Measurements from ENCODE around the gene SLC2A3.
"Not testable (repeated sequence)": the region's sequence is repeated elsewhere in the genome, so short reads cannot be mapped to it uniquely, and the experiment has no call there.

SLC2A3 gene

DNA sequence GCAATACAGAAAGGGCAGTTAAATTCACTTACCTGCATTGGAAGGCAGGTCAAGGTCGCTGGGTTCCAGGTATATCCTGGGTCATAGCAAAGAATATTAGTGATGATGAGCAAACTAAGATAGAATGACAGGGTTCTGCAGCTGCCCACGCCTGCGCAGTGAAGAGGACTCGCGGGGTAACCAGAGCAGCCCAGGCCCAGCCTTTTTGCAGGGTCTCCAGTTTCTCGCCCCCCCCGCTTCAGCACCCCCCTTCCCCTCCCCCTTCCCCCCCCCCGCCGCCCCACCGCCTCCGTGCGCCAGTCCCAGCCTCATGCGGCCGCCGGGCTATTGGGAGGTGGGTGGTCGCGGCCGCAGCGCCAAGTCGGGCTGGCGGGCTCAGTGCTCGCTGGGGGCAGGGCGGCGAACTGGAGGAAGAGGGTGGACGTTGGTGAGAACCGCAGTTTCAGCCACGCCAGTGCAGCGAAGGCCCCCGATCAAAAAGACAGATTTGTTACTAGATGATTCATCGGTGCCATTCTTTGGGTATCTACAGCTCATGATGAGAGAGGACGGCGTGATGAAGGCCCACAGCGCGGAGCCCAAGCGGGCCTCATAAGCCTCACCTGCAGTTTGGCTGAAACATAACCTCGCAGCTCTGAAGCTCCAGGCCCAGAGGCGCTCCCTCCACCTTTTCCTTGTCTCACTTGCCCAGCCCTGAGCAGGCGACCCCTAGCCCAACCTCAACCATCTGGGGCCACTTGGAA lies 20.2 kb downstream of the SLC2A3 start:
- DNase-seq (ENCODE audit: low spot score) = no peak

DNA sequence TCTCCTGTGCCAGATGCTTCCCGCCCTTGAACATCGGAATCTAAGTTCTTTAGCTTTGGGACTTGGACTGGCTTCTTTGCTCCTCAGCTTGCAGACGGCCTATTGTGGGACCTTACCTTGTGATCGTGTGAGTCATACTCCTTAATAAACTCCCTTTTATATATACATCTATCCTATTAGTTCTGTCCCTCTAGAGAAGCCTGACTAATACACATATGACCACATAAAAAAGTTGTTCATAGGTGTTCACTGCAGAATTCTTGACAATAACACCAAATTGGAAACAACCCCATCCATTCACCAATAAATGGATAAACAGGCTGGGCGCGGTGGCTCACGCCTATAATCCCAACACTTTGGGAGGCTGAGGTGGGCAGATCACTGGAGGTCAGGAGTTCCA lies 25.9 kb downstream of the SLC2A3 start:
- DNase-seq (ENCODE audit: low spot score) = not testable (repeated sequence)

DNA sequence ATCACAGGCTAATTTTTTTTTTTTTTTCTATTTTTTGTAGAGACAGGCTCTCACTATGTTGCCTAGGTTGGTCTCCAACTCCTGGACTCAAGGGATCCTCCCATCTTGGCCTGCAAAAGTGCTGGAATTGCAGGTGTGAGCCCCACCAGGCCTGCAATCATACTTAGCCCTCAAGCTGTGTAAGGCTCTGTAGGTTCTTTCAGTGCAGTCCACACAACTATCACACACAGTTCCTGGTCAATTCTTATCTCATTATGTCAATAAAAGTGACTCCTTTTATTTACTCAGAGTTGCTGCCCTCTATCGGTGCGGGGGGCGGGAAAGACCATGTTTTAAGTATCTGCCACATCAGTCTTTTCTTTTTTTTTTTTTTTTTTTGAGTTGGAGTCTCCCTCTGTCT lies 29.0 kb downstream of the SLC2A3 start:
- DNase-seq (ENCODE audit: low spot score) = no peak

DNA sequence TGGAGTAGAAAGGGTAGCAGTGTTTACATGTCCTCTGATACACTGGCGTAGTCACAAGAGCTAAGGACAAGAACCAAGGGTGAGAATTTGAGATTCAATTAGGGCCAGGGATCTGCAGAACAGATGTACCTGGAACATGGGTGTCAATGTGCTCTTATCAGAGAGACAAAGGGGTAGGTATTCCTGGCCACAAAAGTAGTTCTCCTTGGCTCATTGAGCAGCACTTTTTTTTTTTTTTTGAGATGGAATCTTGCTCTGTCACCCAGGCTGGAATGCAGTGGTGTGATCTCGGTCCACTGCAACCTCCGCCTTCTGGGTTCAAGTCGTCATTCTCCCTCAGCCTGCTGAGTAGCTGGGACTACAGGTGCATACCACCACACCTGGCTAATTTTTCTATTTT lies 29.7 kb downstream of the SLC2A3 start:
- not testable (repeated sequence) for DNase-seq (ENCODE audit: low spot score)

DNA sequence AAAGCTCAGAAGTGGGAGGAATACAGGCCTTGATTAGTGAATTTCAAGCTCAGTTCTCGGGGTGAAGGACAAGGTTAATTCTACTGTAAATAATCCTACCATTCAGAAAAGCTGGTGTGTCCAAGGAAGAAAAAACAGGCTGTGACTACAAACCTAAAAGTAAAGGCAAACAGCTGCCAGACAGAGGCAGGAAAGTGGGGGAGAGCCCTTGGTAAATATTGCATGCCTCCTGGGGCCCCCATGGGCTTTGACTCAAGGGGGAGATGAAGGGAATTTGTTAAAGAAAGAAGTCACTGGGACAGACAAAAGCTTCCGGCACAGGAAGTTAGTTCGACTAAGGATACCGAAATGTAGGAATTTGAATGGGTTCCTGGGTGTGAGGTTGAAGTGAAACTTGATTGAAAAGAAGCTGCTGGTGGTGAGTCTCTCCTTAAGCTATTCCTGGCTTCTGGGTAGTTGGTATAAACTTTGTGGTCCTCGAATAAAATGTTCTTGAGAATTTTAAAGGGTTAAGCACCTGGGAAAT lies 30.3 kb downstream of the SLC2A3 start:
- not testable (repeated sequence) for DNase-seq (ENCODE audit: low spot score)

DNA sequence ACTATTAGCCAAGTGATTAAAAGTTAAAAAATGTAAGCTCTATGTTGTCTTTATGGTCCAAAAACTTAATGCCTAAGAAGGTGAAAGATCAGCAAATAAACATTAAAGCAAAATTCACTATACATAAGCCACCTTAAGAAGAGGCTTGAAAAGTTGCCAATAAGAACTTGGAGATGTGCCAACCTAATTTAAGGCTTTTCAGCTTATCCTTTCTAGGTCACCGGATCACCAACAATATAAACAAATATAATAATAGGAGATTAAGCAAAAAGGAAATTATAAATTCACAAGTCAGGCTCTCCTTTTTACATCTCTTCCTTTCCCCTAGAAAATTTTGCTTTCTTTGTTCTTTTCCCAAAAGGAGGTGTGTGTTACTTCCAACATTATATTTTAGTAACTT lies 30.9 kb downstream of the SLC2A3 start:
- no peak for DNase-seq (ENCODE audit: low spot score)

DNA sequence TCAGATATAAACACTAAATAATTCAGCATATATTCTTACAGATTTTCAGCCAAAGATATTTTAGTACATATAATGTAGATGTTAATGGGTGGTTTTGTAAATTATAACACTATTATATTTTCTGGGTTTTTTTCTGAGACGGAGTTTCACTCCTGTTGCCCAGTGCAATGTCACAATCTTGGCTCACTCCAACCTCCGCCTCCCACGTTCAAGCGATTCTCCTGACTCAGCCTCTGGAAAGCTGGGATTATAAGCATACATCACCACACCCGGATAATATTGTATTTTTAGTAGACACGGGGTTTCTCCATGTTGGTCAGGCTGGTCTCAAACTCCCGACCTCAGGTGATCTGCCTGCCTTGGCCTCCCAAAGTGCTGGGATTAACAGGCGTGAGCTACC lies 33.6 kb downstream of the SLC2A3 start:
- not testable (repeated sequence) for DNase-seq (ENCODE audit: low spot score)

DNA sequence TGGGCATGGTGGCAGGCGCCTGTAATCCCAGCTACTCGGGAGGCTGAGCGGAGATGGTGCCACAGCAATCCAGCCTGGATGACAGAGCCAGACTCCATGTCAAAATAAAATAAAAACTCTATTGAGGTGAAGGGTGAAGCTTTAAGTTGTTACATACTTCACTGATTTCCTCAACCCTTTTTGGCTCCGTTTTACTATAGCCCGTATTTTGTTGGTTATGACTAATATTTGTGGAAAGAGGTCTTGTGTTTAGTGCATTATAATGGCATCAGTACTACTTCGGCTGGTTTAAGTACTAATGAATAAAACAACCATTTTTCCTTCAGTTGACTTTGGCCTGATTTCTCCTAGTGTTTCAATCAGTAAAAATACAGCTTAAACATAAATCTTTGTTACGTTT lies 36.2 kb downstream of the SLC2A3 start:
- no peak for DNase-seq (ENCODE audit: low spot score)

DNA sequence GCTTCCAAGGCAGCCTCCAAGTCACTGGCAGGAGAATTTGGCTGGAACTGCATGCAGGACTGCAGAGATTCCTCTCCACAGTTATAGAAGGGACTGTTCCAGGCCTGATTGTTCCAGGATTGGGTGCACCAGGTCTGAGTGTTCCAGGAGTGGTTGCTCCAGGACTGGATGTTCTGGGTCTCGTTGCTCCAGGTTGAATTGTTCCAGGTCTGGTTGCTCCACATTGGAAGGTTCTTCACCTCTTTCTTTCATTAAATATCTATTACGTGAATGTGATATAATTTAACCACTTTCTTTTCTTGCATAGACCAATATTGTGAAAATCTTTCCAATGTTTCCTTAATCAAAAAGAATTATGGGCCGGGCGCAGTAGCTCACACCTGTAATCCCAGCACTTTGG lies 39.3 kb downstream of the SLC2A3 start:
- not testable (repeated sequence) for DNase-seq (ENCODE audit: low spot score)

DNA sequence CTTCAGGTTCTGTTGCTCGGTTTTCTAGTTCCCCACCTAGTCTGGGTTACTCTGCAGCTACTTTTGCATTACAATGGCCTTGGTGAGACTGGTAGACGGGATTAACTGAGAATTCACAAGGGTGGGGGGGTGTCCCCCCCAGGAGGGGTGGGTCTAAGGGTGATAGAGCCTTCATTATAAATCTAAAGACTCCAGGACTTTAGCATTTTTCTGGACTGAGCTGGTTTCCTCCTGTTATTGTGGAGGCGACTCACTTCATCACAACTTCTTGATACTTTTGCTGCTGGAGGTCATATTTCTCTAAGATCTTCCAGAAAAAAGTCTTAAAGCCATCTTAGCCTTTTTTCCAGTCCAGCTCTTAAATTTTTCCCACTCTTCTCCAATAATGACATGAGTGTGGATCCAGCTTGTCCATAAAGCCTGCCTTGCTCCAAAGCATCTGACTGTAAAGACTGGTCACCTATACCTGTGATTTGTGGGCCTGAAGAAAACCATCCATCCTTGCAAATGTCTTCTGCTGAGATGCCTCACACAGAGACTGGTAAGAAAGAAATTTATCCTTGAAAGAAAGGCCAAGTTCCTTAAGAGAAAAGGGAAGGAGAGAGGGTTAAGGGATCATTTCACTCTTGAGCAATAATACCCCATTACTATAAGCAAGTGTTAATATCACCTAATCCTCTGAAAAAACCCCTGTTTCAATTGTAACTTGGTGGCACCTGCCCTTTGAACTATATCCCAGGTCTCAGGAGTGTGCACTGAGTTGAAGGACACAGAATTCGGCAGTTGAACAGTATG lies 43.6 kb downstream of the SLC2A3 start:
- DNase-seq (ENCODE audit: low spot score) = no peak

DNA sequence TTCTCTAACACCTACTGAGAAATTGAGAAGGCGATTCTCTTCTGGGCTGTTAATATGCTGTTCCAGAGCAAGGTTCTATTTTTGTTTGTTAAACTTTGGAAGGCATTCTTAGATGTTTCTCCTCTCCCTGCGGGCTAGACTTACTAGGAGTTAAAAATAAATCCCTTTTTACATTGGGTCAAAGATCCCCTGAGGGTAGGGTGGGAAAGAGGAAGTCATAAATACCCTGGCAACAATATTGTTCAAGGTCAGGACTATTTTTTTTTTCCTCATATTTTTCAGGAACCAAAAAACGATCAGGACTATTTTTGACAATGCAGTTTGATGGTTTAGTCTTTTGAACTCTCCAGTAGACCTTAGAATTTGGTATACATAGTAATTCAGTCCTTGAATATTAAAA lies 51.3 kb downstream of the SLC2A3 start:
- DNase-seq (ENCODE audit: low spot score) = no peak

DNA sequence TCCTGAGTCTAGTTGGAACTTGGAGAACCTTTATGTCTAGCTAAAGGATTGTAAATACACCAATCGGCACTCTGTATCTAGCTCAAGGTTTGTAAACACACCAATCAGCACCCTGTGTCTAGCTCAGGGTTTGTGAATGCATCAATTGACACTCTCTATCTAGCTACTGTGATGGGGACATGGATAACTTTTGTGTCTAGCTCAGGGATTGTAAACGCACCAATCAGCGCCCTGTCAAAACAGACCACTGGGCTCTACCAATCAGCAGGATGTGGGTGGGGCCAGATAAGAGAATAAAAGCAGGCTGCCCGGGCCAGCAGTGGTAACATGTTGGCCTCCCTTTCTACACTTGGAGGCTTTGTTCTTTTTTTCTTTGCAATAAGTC lies 54.3 kb downstream of the SLC2A3 start:
- not testable (repeated sequence) for DNase-seq (ENCODE audit: low spot score)

DNA sequence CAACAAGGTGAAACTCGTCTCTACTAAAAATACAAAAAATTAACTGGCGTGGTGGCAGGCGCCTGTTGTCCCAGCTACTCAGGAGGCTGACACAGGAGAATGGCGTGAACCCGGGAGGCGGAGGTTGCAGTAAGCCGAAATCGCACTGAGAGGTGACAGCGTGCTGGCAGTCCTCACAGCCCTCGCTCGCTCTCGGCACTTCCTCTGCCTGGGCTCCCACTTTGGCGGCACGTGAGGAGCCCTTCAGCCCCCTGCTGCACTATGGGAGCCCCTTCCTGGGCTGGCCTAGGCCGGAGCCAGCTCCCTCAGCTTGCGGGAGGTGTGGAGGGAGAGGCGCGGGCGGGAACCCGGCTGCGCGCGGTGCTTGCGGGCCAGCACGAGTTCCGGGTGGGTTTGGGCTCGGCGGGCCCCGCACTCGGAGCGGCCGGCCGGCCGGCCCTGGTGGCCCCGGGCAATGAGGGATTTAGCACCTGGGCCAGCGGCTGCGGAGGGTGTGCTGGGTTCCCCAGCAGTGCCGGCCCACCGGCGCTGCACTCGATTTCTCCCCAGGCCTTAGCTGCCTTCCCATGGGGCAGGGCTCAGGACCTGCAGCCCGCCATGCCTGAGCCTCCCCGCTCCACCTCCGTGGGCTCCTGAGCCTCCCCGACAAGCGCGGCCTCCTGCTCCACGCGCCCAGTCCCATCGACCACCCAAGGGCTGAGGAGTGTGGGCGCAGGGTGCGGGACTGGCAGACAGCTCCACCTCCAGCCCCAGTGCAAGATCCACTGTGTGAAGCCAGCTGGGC lies 54.8 kb downstream of the SLC2A3 start:
- not testable (repeated sequence) for DNase-seq (ENCODE audit: low spot score)

DNA sequence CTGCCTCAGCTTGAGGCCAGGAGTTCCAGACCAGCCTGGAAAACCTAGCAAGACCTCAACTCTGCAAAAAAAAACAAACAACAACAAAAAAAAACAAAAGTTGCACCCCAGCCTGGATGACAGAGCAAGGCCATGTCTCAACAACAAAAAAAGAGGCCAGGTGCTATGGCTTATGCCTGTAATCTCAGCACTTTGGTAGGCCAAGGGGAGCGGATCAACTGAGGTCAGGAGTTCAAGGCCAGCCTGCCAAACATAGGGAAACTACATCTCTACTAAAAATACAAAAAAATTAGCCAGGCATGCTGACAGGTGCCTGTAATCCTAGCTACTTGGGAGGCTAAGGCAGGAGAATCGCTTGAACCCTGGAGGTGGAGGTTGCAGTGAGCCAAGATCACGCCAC lies 56.7 kb downstream of the SLC2A3 start:
- DNase-seq (ENCODE audit: low spot score) = no peak

DNA sequence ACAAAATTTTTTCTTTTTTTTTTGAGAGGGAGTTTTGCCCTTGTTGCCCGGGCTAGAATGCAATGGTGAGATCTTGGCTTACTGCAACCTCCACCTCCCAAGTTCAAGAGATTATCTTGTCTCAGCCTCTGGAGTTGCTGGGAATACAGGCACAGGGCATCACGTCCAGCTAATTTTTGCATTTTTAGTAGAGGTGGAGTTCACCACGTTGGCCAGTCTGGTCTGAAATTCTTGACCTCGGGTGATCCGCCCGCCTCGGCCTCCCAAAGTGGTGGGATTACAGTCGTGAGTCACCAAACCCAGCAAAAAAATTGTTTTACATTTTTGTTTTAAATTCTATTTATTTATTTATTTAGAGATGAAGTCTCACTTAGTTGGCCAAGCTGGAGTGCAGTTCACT lies 58.6 kb downstream of the SLC2A3 start:
- DNase-seq (ENCODE audit: low spot score) = no peak

DNA sequence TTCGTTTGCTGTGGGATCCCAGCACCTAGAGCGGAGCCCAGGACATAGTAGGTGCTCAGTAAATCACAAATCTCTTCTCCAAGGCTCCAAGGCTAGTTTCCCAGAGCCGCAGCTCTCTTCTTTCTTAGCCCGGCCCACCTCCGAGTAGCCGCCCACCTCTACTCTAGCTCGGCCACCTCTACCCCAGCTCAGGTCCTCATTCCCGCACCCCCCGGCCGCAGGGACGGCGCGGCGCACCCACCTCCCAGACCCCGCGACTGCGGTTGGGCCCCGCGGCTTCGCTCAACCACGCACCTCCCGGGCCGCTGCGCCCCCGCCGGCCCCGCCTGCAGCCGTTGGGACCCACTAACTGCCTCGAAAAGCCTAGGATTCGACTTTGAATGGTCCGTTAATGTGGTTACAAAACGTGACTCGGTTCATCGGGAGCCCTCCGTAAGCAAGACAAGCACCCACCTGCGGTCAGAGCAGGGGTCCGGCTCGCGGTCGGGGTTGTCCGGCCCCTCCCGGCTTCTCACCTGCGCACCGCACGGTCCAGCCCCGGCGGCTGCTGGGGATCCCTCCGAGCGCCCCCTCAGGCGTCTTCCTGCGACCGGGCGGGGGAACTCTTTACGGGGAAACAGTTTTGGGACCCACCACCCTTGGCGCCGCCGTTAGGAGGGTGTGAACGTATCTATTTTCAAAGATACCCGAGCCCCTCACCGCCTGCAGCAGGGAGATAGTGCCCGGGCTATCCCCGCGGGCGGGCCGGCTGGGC lies 63.2 kb downstream of the SLC2A3 start, which contains the start of gene SLC2A14:
Gene SLC2A14 (minus strand): TSS at position 350 of the 754 bp plus-strand sequence. CDS start 3,035 bp downstream, outside the sequence.
- DNase-seq (ENCODE audit: low spot score) = no peak

DNA sequence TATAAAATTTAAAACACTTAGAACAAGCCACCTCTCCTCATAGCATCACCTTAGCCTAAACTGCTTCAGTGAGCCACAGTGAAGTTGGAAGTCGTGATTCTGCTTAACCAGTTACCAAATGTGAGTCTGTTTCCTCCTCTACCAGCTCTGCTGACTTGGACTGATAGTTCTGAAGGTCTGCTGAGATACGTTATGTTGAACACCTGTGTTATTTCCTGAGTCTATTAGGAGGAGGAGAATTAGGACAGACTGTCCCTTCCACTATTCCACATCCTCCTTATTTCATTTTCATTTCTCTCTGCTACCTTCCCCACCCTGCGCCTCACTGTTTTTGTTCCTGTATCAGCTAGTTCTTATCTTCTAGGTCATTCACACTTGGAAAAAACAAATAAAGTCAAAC lies 65.7 kb downstream of the SLC2A3 start:
- DNase-seq (ENCODE audit: low spot score) = no peak

Data from globus pallidus (tissue), 1 donor.